HepG2 (cell line): ENCODE data around the gene CD320. TPM values are rescaled to one million over a fixed set of nuclear protein-coding genes. Genes with fewer than 3 reads are reported as not detected.

Experiments
- CENPBD1 ChIP-seq: sonication (generic); formaldehyde crosslinking; IDR thresholded peaks from 2 replicates; pipeline ENCODE4 v1.8.0; 2022; ENCODE audit warnings: missing genetic modification reagents, low read depth, mild to moderate bottlenecking, borderline replicate concordance
- CREB1 ChIP-seq, 2 experiments: fragments of 450-650 bp in 1 of 2; IDR thresholded peaks; 2 replicates each; pipeline ENCODE4 v1.6.1; 2016 to 2017; ENCODE audit warnings: control low read depth in 1 of 2, mild to moderate bottlenecking in 1 of 2, missing compliant biosample characterization in 1 of 2, missing genetic modification characterization in 1 of 2
- FOXM1 ChIP-seq: sonication (generic); formaldehyde crosslinking; IDR thresholded peaks from 2 replicates; pipeline ENCODE4 v1.5.0; 2020; ENCODE audit warnings: missing genetic modification reagents
- HNRNPLL ChIP-seq: fragments of 200-400 bp; formaldehyde crosslinking; IDR thresholded peaks from 2 replicates; pipeline ENCODE4 v1.6.1; 2017; ENCODE audit warnings: mild to moderate bottlenecking, low read depth, low read length; ENCODE audit not compliant: poor library complexity, severe bottlenecking
- HOMEZ ChIP-seq: IDR thresholded peaks from 2 replicates; pipeline ENCODE4 v1.6.1; 2016; ENCODE audit warnings: low read depth
- KDM3A ChIP-seq: IDR thresholded peaks from 2 replicates; pipeline ENCODE4 v1.6.1; 2018; ENCODE audit warnings: low read depth, missing compliant biosample characterization
- KDM5B ChIP-seq: sonication (generic); formaldehyde crosslinking; IDR thresholded peaks from 2 replicates; pipeline ENCODE4 v1.4.0; 2020; ENCODE audit warnings: missing genetic modification reagents, mild to moderate bottlenecking, borderline replicate concordance
- KLF12 ChIP-seq: sonication (generic); formaldehyde crosslinking; IDR thresholded peaks from 2 replicates; pipeline ENCODE4 v1.4.0; 2020; ENCODE audit warnings: missing genetic modification reagents, borderline replicate concordance
- MTA3 ChIP-seq: sonication (generic); formaldehyde crosslinking; IDR thresholded peaks from 2 replicates; pipeline ENCODE4 v1.4.0; 2020; ENCODE audit warnings: missing genetic modification reagents
- PRDM15 ChIP-seq: sonication (generic); formaldehyde crosslinking; IDR thresholded peaks from 2 replicates; pipeline ENCODE4 v1.4.0; 2020; ENCODE audit warnings: missing genetic modification reagents
- RCOR2 ChIP-seq: IDR thresholded peaks from 2 replicates; pipeline ENCODE4 v1.6.1; 2016; ENCODE audit warnings: missing biosample characterization, missing genetic modification reagents
- TBP ChIP-seq: sonication (generic); formaldehyde crosslinking; IDR thresholded peaks from 2 replicates; pipeline ENCODE4 v1.5.0; 2020; ENCODE audit warnings: missing genetic modification reagents
- TEAD2 ChIP-seq: sonication (generic); formaldehyde crosslinking; IDR thresholded peaks from 2 replicates; pipeline ENCODE4 v1.9.0; 2021; ENCODE audit warnings: missing genetic modification reagents
- THRA ChIP-seq: sonication (generic); formaldehyde crosslinking; IDR thresholded peaks from 2 replicates; pipeline ENCODE4 v1.4.0; 2020; ENCODE audit warnings: missing genetic modification reagents, borderline replicate concordance
- TSC22D2 ChIP-seq: sonication (generic); formaldehyde crosslinking; IDR thresholded peaks from 2 replicates; pipeline ENCODE4 v1.5.1; 2020; ENCODE audit warnings: missing genetic modification reagents, mild to moderate bottlenecking, borderline replicate concordance
- ZBTB20 ChIP-seq: sonication (generic); formaldehyde crosslinking; IDR thresholded peaks from 2 replicates; pipeline ENCODE4 v1.8.1; 2023; ENCODE audit warnings: missing genetic modification reagents, low read depth, mild to moderate bottlenecking, borderline replicate concordance
- ZNF17 ChIP-seq: sonication (generic); formaldehyde crosslinking; IDR thresholded peaks from 2 replicates; pipeline ENCODE4 v1.5.0; 2020; ENCODE audit warnings: mild to moderate bottlenecking, missing genetic modification reagents
- ZZZ3 ChIP-seq: sonication (generic); formaldehyde crosslinking; IDR thresholded peaks from 2 replicates; pipeline ENCODE4 v1.4.0; 2020; ENCODE audit warnings: missing genetic modification reagents, mild to moderate bottlenecking, borderline replicate concordance
- polyA plus RNA-seq, 8 experiments: library from polyadenylated mRNA; depleted of rRNA in 3 of 8; stranded (reverse) in 7 of 8; unstranded in 1 of 8; fragments of >200 nt; fragmentation: Illumina TruSeq in 4 of 8; extraction: Trizol in 4 of 8; gene quantifications; 2 replicates each; pipeline versions ENCODE4 v1.2.1 to v1.2.3, GENCODE V29; 2011 to 2016; ENCODE audit warnings: low read depth in 4 of 8, missing spikeins in 1 of 8, mixed read lengths in 1 of 8; ENCODE audit not compliant: insufficient read depth in 1 of 8
- total RNA-seq, 5 experiments: library from RNA; depleted of rRNA; stranded (reverse); fragments of >200 nt; fragmentation: Illumina TruSeq; extraction: Trizol; gene quantifications; 2 replicates each; pipeline ENCODE4 v1.2.3, GENCODE V29; 2016; ENCODE audit warnings: low read depth in 1 of 5
- TF ChIP-seq, protein P1 (sequence below): sonication (generic); formaldehyde crosslinking; IDR thresholded peaks from 2 replicates; pipeline ENCODE4 v1.4.0; 2020; ENCODE audit warnings: mild to moderate bottlenecking, missing genetic modification reagents
- TF ChIP-seq, protein P2 (sequence below): sonication (generic); formaldehyde crosslinking; IDR thresholded peaks from 2 replicates; pipeline ENCODE4 v1.8.1; 2023; ENCODE audit warnings: mild to moderate bottlenecking, missing genetic modification reagents

CD320 gene
- total and polyA plus RNA-seq, 2 of the 13 experiments (the other 11 are each of a cell fraction or from before 2014, with no cell fraction given) = 83.1 to 99.9 TPM

DNA sequence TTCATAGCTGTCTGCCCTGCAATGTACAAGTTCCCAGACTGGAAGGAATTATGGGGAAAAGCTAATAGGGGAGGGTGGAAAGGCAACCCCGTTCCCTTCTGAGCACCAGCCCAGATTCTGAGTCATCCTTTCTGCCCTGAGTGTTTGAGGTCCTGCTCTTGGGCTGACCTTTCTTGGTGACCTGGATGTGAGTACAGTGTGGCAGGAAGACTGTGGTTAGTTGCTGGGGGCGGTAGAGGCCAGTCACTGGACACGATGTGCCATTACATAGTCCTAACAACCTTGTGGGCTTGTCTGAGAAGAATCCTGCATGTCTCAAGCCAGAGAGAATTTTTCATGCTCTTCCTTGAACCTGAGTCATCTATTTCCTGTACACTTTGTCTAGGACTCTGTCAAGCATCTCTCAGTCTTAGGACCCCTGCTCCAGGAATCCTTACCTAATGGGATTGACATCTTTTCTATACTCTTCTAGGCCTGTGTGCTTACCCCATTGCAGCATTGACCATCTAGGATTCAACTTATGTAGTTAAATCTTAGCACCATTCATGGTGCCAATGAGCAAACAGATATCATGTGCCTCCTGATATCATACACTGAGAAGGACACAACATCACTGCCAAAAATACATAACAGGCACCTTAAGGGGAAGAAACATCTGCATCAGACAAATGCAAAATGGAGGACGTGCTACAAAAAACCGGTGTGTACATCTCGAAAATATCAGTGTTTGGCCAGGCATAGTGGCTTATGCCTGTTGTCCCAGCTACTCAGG is 47.7 kb upstream of the CD320 start (continued):
- TF ChIP-seq, protein P1, sequence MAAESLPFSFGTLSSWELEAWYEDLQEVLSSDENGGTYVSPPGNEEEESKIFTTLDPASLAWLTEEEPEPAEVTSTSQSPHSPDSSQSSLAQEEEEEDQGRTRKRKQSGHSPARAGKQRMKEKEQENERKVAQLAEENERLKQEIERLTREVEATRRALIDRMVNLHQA (CRISPR knock-in tag) = no peak
- TF ChIP-seq HNRNPLL = no peak
- TF ChIP-seq ZZZ3 = no peak
- TF ChIP-seq MTA3 (CRISPR knock-in tag) = no peak
- TF ChIP-seq TSC22D2 (CRISPR knock-in tag) = no peak
- no peak for TF ChIP-seq KDM3A (CRISPR knock-in tag)
- no peak for TF ChIP-seq ZNF17
- no peak for TF ChIP-seq PRDM15 (CRISPR knock-in tag)
- TF ChIP-seq CREB1 (IDR thresholded peaks at IDR 0.05) = no peak
- no peak for TF ChIP-seq CREB1 (CRISPR knock-in tag; IDR thresholded peaks at IDR 0.05)
- TF ChIP-seq TEAD2 (CRISPR knock-in tag) = no peak
- TF ChIP-seq KLF12 = no peak
- peak; percentile 79; the same call in 1 of the 2 replicates for TF ChIP-seq RCOR2
- no peak for TF ChIP-seq TBP (CRISPR knock-in tag)
- TF ChIP-seq, protein P2, sequence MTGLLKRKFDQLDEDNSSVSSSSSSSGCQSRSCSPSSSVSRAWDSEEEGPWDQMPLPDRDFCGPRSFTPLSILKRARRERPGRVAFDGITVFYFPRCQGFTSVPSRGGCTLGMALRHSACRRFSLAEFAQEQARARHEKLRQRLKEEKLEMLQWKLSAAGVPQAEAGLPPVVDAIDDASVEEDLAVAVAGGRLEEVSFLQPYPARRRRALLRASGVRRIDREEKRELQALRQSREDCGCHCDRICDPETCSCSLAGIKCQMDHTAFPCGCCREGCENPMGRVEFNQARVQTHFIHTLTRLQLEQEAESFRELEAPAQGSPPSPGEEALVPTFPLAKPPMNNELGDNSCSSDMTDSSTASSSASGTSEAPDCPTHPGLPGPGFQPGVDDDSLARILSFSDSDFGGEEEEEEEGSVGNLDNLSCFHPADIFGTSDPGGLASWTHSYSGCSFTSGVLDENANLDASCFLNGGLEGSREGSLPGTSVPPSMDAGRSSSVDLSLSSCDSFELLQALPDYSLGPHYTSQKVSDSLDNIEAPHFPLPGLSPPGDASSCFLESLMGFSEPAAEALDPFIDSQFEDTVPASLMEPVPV (CRISPR knock-in tag) = no peak
- no peak for TF ChIP-seq FOXM1
- TF ChIP-seq HOMEZ (CRISPR knock-in tag) = peak; percentile 76; the same call in 1 of the 2 replicates
- TF ChIP-seq KDM5B = no peak
- TF ChIP-seq THRA (CRISPR knock-in tag) = peak; percentile 90; the same call in 1 of the 2 replicates
- TF ChIP-seq CENPBD1 (CRISPR knock-in tag) = no peak
- no peak for TF ChIP-seq ZBTB20 (CRISPR knock-in tag)
